Tibial nerve (tissue), 4 donors: Measurements from ENCODE around the gene KATNA1. TPM values are rescaled to one million over a fixed set of nuclear protein-coding genes. Genes with fewer than 3 reads are reported as not detected.
A peak's percentile ranks its signal among the peaks of the same experiment; 100 is the strongest.

Source experiments
- DNase-seq, 2 donors: peaks; one replicate each; pipeline ENCODE4 v3.0.0-alpha.2; 2019; ENCODE audit warnings: low spot score in 2 of 2
- H3K27ac ChIP-seq, 4 donors: fragments of 200-600 bp; sonication (generic) in 3 of 4; one replicate each; pipeline ENCODE4 v1.5.1; 2017 to 2019; ENCODE audit warnings: mild to moderate bottlenecking in 1 of 4
- H3K27me3 ChIP-seq, 2 donors: fragments of 200-600 bp; sonication (generic) in 1 of 2; one replicate each; pipeline versions ENCODE4 v1.5.1 to v1.6.0; 2017 to 2019
- H3K36me3 ChIP-seq, 3 donors: fragments of 200-600 bp; sonication (generic); one replicate each; pipeline ENCODE4 v1.5.1; 2018 to 2019
- H3K4me1 ChIP-seq, 4 donors: fragments of 200-600 bp; sonication (generic) in 3 of 4; one replicate each; pipeline ENCODE4 v1.5.1; 2017 to 2019
- H3K4me3 ChIP-seq, 4 donors: fragments of 200-600 bp; sonication (generic) in 3 of 4; one replicate each; pipeline ENCODE4 v1.5.1; 2017 to 2019; ENCODE audit warnings: mild to moderate bottlenecking in 1 of 4, moderate library complexity in 1 of 4
- H3K9me3 ChIP-seq, 4 donors: fragments of 200-600 bp; sonication (generic) in 3 of 4; one replicate each; pipeline ENCODE4 v1.5.1; 2017 to 2019
- CTCF ChIP-seq, 5 experiments: fragments of 200-600 bp in 3 of 5; fragments of 450-650 bp in 2 of 5; sonication (generic) in 3 of 5; IDR thresholded peaks; one replicate each; pipeline ENCODE4 v1.5.1; 2016 to 2019; ENCODE audit warnings: antibody characterized with exemption in 5 of 5, mild to moderate bottlenecking in 3 of 5, moderate library complexity in 2 of 5
- EP300 ChIP-seq, 2 donors: sonication (generic); formaldehyde crosslinking; IDR thresholded peaks; one replicate each; pipeline ENCODE4 v1.6.1; 2017; ENCODE audit warnings: antibody characterized with exemption in 2 of 2, mild to moderate bottlenecking in 1 of 2
- POLR2A ChIP-seq, 2 donors: fragments of 450-650 bp; IDR thresholded peaks; one replicate each; pipeline ENCODE4 v1.6.1; 2017; ENCODE audit warnings: antibody characterized with exemption in 2 of 2, mild to moderate bottlenecking in 2 of 2, moderate library complexity in 2 of 2
- WGBS, 2 donors: methylation state at CpG; one replicate each; pipeline ENCODE4 v1.1.5; 2018; 5-methylcytosine and 5-hydroxymethylcytosine counted together
- total RNA-seq, 4 donors: library from RNA; depleted of rRNA; stranded (reverse); fragments of >200 nt; gene quantifications; one replicate each; pipeline ENCODE4 v1.1.0, GENCODE V29; 2016

The KATNA1 gene
- total RNA-seq, 4 donors from 2014 or later, result 13.5 to 22.5 (median 17.5) TPM

GRCh38 chr6:149566410-149567193, 81.9 kb downstream of the KATNA1 start:
- peak; percentile 16 to 18 for DNase-seq
- TF ChIP-seq CTCF (IDR thresholded peaks at IDR 0.05) (peak in 1 of 5 experiments; percentile 12), EP300 (IDR thresholded peaks at IDR 0.05) (peak in 1 of 2 donors; percentile 62), POLR2A (IDR thresholded peaks at IDR 0.05) (peak in 1 of 2 donors; percentile 61)
- WGBS, 2 donors, result 1 to 2% methylated on average over 33 to 57 of the region's 81 CpGs
- H3K36me3 ChIP-seq, result no peaks in the 10 kb centered on the region
- no peaks in the 10 kb centered on the region for H3K27me3 ChIP-seq
- H3K9me3 ChIP-seq, result no peaks in the 10 kb centered on the region
- H3K4me3 ChIP-seq, result peak overlapping the region; percentile 74 to 98 (median 88)
- H3K4me1 ChIP-seq, result peaks cover 0 to 34% (median 8%) of the 10 kb centered on the region in 4 donors
- H3K27ac ChIP-seq, result peak overlapping the region; percentile 68 to 94 (median 92)

DNA sequence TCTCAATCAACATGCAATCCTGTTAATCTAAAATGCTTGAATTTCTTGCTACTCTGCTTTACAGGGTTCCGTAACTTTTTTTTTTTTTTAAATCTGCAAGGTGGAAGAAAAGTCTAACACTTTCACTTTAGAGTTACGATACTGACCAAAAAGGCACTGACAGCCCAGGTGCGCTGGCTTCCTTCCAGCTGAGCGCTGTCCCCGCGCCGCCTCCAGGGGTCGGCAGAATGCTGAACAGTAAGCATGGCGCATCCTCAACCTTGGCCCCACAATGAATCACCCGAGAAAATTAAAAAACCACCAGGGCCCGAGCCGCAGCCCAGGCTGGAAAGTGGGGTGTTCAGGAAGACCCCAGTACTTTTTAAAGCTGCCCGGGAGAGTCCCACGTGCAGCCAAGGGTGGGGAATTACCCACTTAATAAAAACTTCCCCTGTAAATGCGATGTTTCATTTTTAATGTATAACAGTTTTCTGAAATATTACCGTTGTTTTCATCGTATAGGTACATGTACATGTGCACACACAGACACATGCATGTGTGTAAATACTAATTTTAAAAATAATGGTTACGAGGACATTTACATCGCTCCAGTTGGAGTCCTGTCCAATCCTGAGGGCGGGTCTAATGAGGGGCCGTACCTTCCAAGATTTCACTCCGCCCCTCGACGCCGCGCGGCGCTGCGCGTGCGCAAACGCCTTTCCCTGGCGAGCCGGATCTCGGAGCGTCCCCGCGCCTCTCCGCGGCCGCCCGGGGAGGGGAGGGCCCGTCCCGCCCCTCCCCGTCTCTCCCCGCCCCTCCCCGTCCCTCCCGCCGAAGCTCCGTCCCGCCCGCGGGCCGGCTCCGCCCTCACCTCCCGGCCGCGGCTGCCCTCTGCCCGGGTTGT, 82.7 kb downstream of the KATNA1 start, which contains the start of gene GINM1:
Gene GINM1, plus strand, starts transcription at position 849 of the 883 bp plus-strand sequence. CDS start 40 bp downstream, outside the sequence.
- TF ChIP-seq CTCF (IDR thresholded peaks at IDR 0.05) (peak; percentile 41 to 63 (median 55)), EP300 (IDR thresholded peaks at IDR 0.05) (no peak)
- peak within 1 kb of the TSS; percentile 68 to 94 (median 92) for H3K27ac ChIP-seq
- H3K4me3 ChIP-seq, result peak within 1 kb of the TSS; percentile 74 to 98 (median 88)
- 0 to 1% methylated on average over 37 to 55 of the region's 59 CpGs for WGBS, 2 donors
- DNase-seq, result peak; percentile 83 to 91
- no peaks in the 10 kb centered on the region for H3K36me3 ChIP-seq
- H3K9me3 ChIP-seq, result no peaks in the 10 kb centered on the region
- peaks cover 0 to 34% (median 8%) of the 10 kb centered on the region in 4 donors for H3K4me1 ChIP-seq
- H3K27me3 ChIP-seq, result no peaks in the 10 kb centered on the region

DNA sequence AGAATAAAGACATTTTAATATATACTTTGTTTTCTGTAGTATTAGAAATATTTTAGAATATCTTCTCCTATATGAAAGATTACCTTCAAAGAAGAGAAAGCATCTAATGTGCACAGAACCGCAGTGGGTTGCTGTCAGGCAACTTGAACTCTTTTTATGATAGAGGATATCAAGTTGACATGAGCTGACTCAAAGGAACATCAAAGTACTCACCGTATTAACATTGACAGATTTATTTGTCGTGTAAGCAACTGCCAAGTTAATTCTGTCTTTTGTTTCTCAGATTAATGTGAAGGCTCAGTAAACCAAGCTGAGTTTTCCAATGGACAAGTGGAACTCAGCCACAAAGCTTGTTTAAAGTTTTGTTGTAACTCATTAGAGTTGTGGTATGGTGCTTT, 84.6 kb downstream of the KATNA1 start:
- no peak for DNase-seq
- WGBS, 2 donors, result 69 to 74% methylated on average over 3 of the region's 3 CpGs
- no peak overlapping the region for H3K4me3 ChIP-seq
- no peak overlapping the region for H3K27ac ChIP-seq
- no peaks in the 10 kb centered on the region for H3K9me3 ChIP-seq
- peaks cover 0 to 26% (median 6%) of the 10 kb centered on the region in 4 donors for H3K4me1 ChIP-seq
- no peak for TF ChIP-seq CTCF (IDR thresholded peaks at IDR 0.05)
- TF ChIP-seq POLR2A (IDR thresholded peaks at IDR 0.05), result no peak
- no peak for TF ChIP-seq EP300 (IDR thresholded peaks at IDR 0.05)
- H3K27me3 ChIP-seq, result no peaks in the 10 kb centered on the region
- no peaks in the 10 kb centered on the region for H3K36me3 ChIP-seq

- whole genome bisulfite sequencing, 2 donors, result 81 to 86% methylated on average over 5 of the region's 5 CpGs
- no peak for TF ChIP-seq EP300 (IDR thresholded peaks at IDR 0.05)
- no peak for TF ChIP-seq POLR2A (IDR thresholded peaks at IDR 0.05)
- TF ChIP-seq CTCF (IDR thresholded peaks at IDR 0.05), result no peak
- no peak for DNase-seq
- Histone ChIP-seq H3K9me3 (no peaks in the 10 kb centered on the region), H3K27me3 (no peaks in the 10 kb centered on the region), H3K4me3 (no peak overlapping the region), H3K36me3 (no peaks in the 10 kb centered on the region), H3K4me1 (peaks cover 0 to 26% (median 6%) of the 10 kb centered on the region in 4 donors), H3K27ac (no peak overlapping the region)
Measured at GRCh38 chr6:149563203-149563927, 85.1 kb downstream of the KATNA1 start.
